Measurements from ENCODE around the gene KRTAP4-4. TPM values are rescaled to one million over a fixed set of nuclear protein-coding genes. Genes with fewer than 3 reads are reported as not detected.
"Not testable (repeated sequence)": the region's sequence is repeated elsewhere in the genome, so short reads cannot be mapped to it uniquely, and the experiment has no call there.

The KRTAP4-4 gene
- total RNA-seq, 1 donor: not detected

DNA sequence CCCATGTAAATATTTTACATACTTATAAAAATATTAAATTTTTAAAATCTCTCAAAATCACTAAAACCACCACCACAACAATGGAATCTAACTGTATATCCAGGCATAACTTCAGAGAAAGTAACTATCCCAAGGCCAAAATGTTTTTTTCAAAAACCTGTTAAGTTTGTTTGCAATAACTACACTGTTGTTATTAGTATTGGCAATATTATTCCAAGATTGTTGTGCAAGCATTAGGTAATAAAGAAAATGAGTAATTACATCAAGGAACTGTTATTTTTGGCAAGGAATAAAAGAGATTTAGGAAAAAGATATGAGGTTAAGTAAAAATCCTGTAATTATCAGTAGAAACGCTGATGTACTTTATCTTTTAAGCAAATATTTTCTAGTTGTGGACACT, 33.2 kb downstream of the KRTAP4-4 start:
- Histone ChIP-seq H3K4me1 (ENCODE audit: insufficient read depth, low read length) (peaks cover 16% of the 10 kb centered on the region), H3K4me3 (ENCODE audit: insufficient read depth, low read length) (no peak overlapping the region), H4K20me1 (ENCODE audit: insufficient read depth, low read length) (no peaks in the 10 kb centered on the region), H3K9me3 (ENCODE audit: low read depth, low read length) (no peaks in the 10 kb centered on the region), H3K4me2 (ENCODE audit: insufficient read depth, low read length) (no peak overlapping the region), H2AFZ (ENCODE audit: low read length) (no peak overlapping the region), H3K36me3 (ENCODE audit: insufficient read depth, low read length) (no peaks in the 10 kb centered on the region), H3K79me2 (ENCODE audit: insufficient read depth, low read length) (no peaks in the 10 kb centered on the region), H3K27ac (ENCODE audit: low read depth, low read length) (no peak overlapping the region), H3K27me3 (ENCODE audit: insufficient read depth, low read length) (no peaks in the 10 kb centered on the region)
- TF ChIP-seq, protein P1, sequence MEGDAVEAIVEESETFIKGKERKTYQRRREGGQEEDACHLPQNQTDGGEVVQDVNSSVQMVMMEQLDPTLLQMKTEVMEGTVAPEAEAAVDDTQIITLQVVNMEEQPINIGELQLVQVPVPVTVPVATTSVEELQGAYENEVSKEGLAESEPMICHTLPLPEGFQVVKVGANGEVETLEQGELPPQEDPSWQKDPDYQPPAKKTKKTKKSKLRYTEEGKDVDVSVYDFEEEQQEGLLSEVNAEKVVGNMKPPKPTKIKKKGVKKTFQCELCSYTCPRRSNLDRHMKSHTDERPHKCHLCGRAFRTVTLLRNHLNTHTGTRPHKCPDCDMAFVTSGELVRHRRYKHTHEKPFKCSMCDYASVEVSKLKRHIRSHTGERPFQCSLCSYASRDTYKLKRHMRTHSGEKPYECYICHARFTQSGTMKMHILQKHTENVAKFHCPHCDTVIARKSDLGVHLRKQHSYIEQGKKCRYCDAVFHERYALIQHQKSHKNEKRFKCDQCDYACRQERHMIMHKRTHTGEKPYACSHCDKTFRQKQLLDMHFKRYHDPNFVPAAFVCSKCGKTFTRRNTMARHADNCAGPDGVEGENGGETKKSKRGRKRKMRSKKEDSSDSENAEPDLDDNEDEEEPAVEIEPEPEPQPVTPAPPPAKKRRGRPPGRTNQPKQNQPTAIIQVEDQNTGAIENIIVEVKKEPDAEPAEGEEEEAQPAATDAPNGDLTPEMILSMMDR (IDR thresholded peaks at IDR 0.05; ENCODE audit: extremely low read depth, low read depth, low read length): no peak
- DNase-seq (ENCODE audit: insufficient read length, low spot score, missing footprints): no peak

DNA sequence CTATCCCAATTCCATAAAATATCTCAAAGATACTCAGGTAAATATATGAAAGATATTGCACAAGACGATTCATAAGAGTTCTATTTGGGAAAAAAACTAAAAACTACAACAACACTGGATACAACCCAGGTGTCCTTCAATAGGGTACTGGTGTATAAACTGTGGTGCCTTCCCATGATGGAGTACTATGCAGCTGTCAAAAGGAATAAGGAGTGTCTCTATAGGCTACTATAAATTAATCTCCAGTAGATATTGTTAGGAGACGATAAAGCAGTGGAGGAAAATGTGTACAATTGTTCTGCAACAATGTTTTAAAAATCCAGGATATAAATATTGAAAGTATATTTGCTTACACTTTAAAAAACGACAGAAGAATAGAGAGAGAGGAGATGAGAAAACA, 34.1 kb downstream of the KRTAP4-4 start:
- Histone ChIP-seq H3K9me3 (ENCODE audit: low read depth, low read length) (no peaks in the 10 kb centered on the region), H3K4me3 (ENCODE audit: insufficient read depth, low read length) (no peak overlapping the region), H2AFZ (ENCODE audit: low read length) (no peak overlapping the region), H3K79me2 (ENCODE audit: insufficient read depth, low read length) (no peaks in the 10 kb centered on the region), H3K27ac (ENCODE audit: low read depth, low read length) (no peak overlapping the region), H3K4me2 (ENCODE audit: insufficient read depth, low read length) (no peak overlapping the region), H4K20me1 (ENCODE audit: insufficient read depth, low read length) (no peaks in the 10 kb centered on the region), H3K4me1 (ENCODE audit: insufficient read depth, low read length) (peaks cover 9% of the 10 kb centered on the region), H3K27me3 (ENCODE audit: insufficient read depth, low read length) (no peaks in the 10 kb centered on the region), H3K36me3 (ENCODE audit: insufficient read depth, low read length) (no peaks in the 10 kb centered on the region)
- TF ChIP-seq, protein P1 (IDR thresholded peaks at IDR 0.05; ENCODE audit: extremely low read depth, low read depth, low read length): no peak
- DNase-seq (ENCODE audit: insufficient read length, low spot score, missing footprints): no peak

DNA sequence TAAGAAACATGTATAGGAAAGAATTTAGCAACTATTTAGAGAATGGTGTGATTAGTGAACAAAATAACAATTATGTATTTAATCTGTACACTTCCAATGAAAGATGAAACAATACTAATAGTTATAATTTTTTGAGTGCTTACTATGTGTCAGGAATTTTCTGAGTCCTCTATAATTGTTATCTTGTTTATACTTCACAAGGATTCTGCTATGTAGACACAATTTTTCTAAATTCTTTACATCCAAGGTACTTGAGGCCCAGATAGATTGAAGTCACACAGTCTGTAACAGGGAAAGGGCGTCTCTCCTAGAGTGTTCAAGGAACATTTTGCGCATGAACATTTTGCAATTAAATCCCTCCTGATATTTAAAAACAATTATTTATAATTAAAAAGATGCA, 35.5 kb downstream of the KRTAP4-4 start:
- H3K4me1 ChIP-seq (ENCODE audit: insufficient read depth, low read length): peaks cover 9% of the 10 kb centered on the region
- H3K4me2 ChIP-seq (ENCODE audit: insufficient read depth, low read length): no peak overlapping the region
- H3K79me2 ChIP-seq (ENCODE audit: insufficient read depth, low read length): no peaks in the 10 kb centered on the region
- H3K4me3 ChIP-seq (ENCODE audit: insufficient read depth, low read length): no peak overlapping the region
- no peaks in the 10 kb centered on the region for H3K36me3 ChIP-seq (ENCODE audit: insufficient read depth, low read length)
- no peaks in the 10 kb centered on the region for H3K9me3 ChIP-seq (ENCODE audit: low read depth, low read length)
- no peak overlapping the region for H3K27ac ChIP-seq (ENCODE audit: low read depth, low read length)
- no peak overlapping the region for H2AFZ ChIP-seq (ENCODE audit: low read length)
- H3K27me3 ChIP-seq (ENCODE audit: insufficient read depth, low read length): no peaks in the 10 kb centered on the region
- TF ChIP-seq, protein P1 (IDR thresholded peaks at IDR 0.05; ENCODE audit: extremely low read depth, low read depth, low read length): no peak
- H4K20me1 ChIP-seq (ENCODE audit: insufficient read depth, low read length): no peaks in the 10 kb centered on the region
- no peak for DNase-seq (ENCODE audit: insufficient read length, low spot score, missing footprints)

DNA sequence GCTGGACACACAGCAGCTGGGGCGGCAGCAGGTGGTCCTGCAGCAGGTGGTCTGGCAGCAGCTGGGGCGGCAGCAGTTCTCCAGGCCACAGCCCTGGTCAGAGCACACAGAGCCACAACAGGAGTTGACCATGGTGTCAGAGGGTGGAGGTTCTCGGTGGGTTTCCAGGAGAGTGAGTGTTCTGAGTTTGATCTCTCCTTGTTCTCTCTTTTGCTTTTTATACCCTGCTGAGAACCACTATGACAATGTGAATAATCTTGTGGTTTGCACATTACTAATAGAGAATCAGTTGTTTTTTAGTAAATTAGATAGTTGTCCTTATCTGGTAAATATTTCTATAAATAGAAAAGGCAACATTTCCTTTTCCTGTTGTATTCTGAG, 36.6 kb downstream of the KRTAP4-4 start, which contains the start of gene KRTAP4-12:
Gene KRTAP4-12, minus strand, starts transcription at position 192 of the 381 bp plus-strand sequence. Its CDS starts 60 bp downstream, at position 132.
- not testable (repeated sequence) for H4K20me1 ChIP-seq (ENCODE audit: insufficient read depth, low read length); H3K4me2 ChIP-seq (ENCODE audit: insufficient read depth, low read length); H2AFZ ChIP-seq (ENCODE audit: low read length); H3K27ac ChIP-seq (ENCODE audit: low read depth, low read length); H3K9me3 ChIP-seq (ENCODE audit: low read depth, low read length); H3K4me3 ChIP-seq (ENCODE audit: insufficient read depth, low read length); H3K27me3 ChIP-seq (ENCODE audit: insufficient read depth, low read length); DNase-seq (ENCODE audit: insufficient read length, low spot score, missing footprints); H3K36me3 ChIP-seq (ENCODE audit: insufficient read depth, low read length); H3K79me2 ChIP-seq (ENCODE audit: insufficient read depth, low read length)
- H3K4me1 ChIP-seq (ENCODE audit: insufficient read depth, low read length): peaks cover 12% of the 10 kb centered on the region

DNA sequence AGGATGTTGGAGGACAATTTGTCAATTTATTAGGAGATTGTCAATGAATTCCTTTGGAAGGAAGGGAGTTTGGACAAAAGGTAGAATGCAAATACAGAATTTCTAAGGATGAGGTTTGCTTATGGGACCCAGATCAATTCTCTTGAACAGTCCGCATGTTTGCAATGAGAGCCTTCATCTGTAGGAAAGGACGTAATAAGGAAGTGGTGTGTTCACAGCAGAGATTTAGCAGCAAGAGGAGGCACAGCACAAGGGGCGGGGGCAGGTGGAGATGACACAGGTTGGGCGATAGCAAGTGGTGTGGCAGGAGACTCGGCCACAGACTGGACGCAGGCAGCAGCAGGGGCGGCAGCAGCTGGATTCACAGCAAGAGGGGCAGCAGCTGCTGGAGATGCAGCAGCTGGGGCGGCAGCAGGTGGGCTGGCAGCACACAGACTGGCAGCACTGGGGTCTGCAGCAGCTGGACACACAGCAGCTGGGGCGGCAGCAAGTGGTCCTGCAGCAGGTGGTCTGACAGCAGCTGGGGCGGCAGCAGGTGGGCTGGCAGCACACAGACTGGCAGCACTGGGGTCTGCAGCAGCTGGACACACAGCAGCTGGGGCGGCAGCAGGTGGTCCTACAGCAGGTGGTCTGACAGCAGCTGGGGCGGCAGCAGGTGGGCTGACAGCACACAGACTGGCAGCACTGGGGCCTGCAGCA, 37.1 kb downstream of the KRTAP4-4 start:
- H3K36me3 ChIP-seq (ENCODE audit: insufficient read depth, low read length); H3K79me2 ChIP-seq (ENCODE audit: insufficient read depth, low read length); H3K27ac ChIP-seq (ENCODE audit: low read depth, low read length); DNase-seq (ENCODE audit: insufficient read length, low spot score, missing footprints); H4K20me1 ChIP-seq (ENCODE audit: insufficient read depth, low read length); H3K4me2 ChIP-seq (ENCODE audit: insufficient read depth, low read length); H3K4me3 ChIP-seq (ENCODE audit: insufficient read depth, low read length); H3K27me3 ChIP-seq (ENCODE audit: insufficient read depth, low read length); H3K9me3 ChIP-seq (ENCODE audit: low read depth, low read length); H2AFZ ChIP-seq (ENCODE audit: low read length): not testable (repeated sequence)
- peaks cover 17% of the 10 kb centered on the region for H3K4me1 ChIP-seq (ENCODE audit: insufficient read depth, low read length)
